Measurements from ENCODE around the gene NEFH. TPM values are rescaled to one million over a fixed set of nuclear protein-coding genes. Genes with fewer than 3 reads are reported as not detected.

The NEFH gene
- total RNA-seq, 1 donor from 2014 or later = 3.5 TPM

GRCh38 chr22:29520851-29521250 is 40.8 kb downstream of the NEFH start:
- Mint-ChIP-seq H3K4me1 (ENCODE audit: low read depth) (no peaks in the 10 kb centered on the region), H3K27me3 (ENCODE audit: low read depth) (no peaks in the 10 kb centered on the region), H3K27ac (ENCODE audit: unreplicated experiment) (no peak overlapping the region), H3K9me3 (ENCODE audit: low read depth) (no peaks in the 10 kb centered on the region), H3K4me3 (ENCODE audit: unreplicated experiment) (no peak overlapping the region), H3K36me3 (ENCODE audit: low read depth) (peaks cover 47% of the 10 kb centered on the region)
- TF ChIP-seq CTCF (IDR thresholded peaks at IDR 0.05) = no peak
- no peak for DNase-seq (ENCODE audit: low spot score)

GRCh38 chr22:29521526-29521925 is 41.5 kb downstream of the NEFH start:
- Mint-ChIP-seq H3K4me3 (ENCODE audit: unreplicated experiment) (no peak overlapping the region), H3K4me1 (ENCODE audit: low read depth) (no peaks in the 10 kb centered on the region), H3K27me3 (ENCODE audit: low read depth) (no peaks in the 10 kb centered on the region), H3K36me3 (ENCODE audit: low read depth) (peaks cover 41% of the 10 kb centered on the region), H3K9me3 (ENCODE audit: low read depth) (no peaks in the 10 kb centered on the region), H3K27ac (ENCODE audit: unreplicated experiment) (no peak overlapping the region)
- TF ChIP-seq CTCF (IDR thresholded peaks at IDR 0.05) = no peak
- no peak for DNase-seq (ENCODE audit: low spot score)

GRCh38 chr22:29523761-29524160 is 43.7 kb downstream of the NEFH start:
- Mint-ChIP-seq H3K4me1 (ENCODE audit: low read depth) (no peaks in the 10 kb centered on the region), H3K36me3 (ENCODE audit: low read depth) (peaks cover 38% of the 10 kb centered on the region), H3K27me3 (ENCODE audit: low read depth) (no peaks in the 10 kb centered on the region), H3K4me3 (ENCODE audit: unreplicated experiment) (no peak overlapping the region), H3K9me3 (ENCODE audit: low read depth) (no peaks in the 10 kb centered on the region), H3K27ac (ENCODE audit: unreplicated experiment) (no peak overlapping the region)
- no peak for DNase-seq (ENCODE audit: low spot score)
- TF ChIP-seq CTCF (IDR thresholded peaks at IDR 0.05) = no peak

- peaks cover 38% of the 10 kb centered on the region for H3K36me3 Mint-ChIP-seq (ENCODE audit: low read depth)
- no peak overlapping the region for H3K27ac Mint-ChIP-seq (ENCODE audit: unreplicated experiment)
- no peak overlapping the region for H3K4me3 Mint-ChIP-seq (ENCODE audit: unreplicated experiment)
- TF ChIP-seq CTCF (IDR thresholded peaks at IDR 0.05) = peak; percentile 73
- H3K4me1 Mint-ChIP-seq (ENCODE audit: low read depth) = no peaks in the 10 kb centered on the region
- DNase-seq (ENCODE audit: low spot score) = peak; percentile 28
- no peaks in the 10 kb centered on the region for H3K27me3 Mint-ChIP-seq (ENCODE audit: low read depth)
- H3K9me3 Mint-ChIP-seq (ENCODE audit: low read depth) = no peaks in the 10 kb centered on the region
Measured at GRCh38 chr22:29524442-29525191, 44.6 kb downstream of the NEFH start.

- Mint-ChIP-seq H3K27me3 (ENCODE audit: low read depth) (no peaks in the 10 kb centered on the region), H3K4me1 (ENCODE audit: low read depth) (no peaks in the 10 kb centered on the region), H3K27ac (ENCODE audit: unreplicated experiment) (no peak overlapping the region), H3K9me3 (ENCODE audit: low read depth) (no peaks in the 10 kb centered on the region), H3K4me3 (ENCODE audit: unreplicated experiment) (no peak overlapping the region), H3K36me3 (ENCODE audit: low read depth) (peaks cover 36% of the 10 kb centered on the region)
- peak; percentile 52 for DNase-seq (ENCODE audit: low spot score)
- TF ChIP-seq CTCF (IDR thresholded peaks at IDR 0.05) = no peak
Measured at GRCh38 chr22:29528144-29528543, 48.1 kb downstream of the NEFH start.
